ENCODE results near the gene NLRP1.

- TF ChIP-seq, protein P1, sequence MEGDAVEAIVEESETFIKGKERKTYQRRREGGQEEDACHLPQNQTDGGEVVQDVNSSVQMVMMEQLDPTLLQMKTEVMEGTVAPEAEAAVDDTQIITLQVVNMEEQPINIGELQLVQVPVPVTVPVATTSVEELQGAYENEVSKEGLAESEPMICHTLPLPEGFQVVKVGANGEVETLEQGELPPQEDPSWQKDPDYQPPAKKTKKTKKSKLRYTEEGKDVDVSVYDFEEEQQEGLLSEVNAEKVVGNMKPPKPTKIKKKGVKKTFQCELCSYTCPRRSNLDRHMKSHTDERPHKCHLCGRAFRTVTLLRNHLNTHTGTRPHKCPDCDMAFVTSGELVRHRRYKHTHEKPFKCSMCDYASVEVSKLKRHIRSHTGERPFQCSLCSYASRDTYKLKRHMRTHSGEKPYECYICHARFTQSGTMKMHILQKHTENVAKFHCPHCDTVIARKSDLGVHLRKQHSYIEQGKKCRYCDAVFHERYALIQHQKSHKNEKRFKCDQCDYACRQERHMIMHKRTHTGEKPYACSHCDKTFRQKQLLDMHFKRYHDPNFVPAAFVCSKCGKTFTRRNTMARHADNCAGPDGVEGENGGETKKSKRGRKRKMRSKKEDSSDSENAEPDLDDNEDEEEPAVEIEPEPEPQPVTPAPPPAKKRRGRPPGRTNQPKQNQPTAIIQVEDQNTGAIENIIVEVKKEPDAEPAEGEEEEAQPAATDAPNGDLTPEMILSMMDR (IDR thresholded peaks at IDR 0.05) = no peak
- TF ChIP-seq POLR2A (IDR thresholded peaks at IDR 0.05) = no peak
Observed at GRCh38 chr17:5492970-5493369, 91.3 kb downstream of the NLRP1 start.
